Activated T-cell treated with anti-CD3 and anti-CD28 coated beads, Interleukin-2, amount 50 U/mL, for 72 hours (primary cell): ENCODE results near the gene TOR3A. TPM values are rescaled to one million over a fixed set of nuclear protein-coding genes. Genes with fewer than 3 reads are reported as not detected.
"Not testable (repeated sequence)": the region's sequence is repeated elsewhere in the genome, so short reads cannot be mapped to it uniquely, and the experiment has no call there.

Experiments used
- ATAC-seq, 2 donors: fragments of 150-1000 bp; cut with Tn5 transposase; replicated peaks in 1 of 2; 2 replicates each; pipeline ENCODE4 v1.10.0; 2021; ENCODE audit warnings: moderate library complexity in 2 of 2, mild to moderate bottlenecking in 1 of 2
- DNase-seq, 2 donors: peaks; one replicate each; pipeline ENCODE4 v3.0.0; 2021 to 2022; ENCODE audit warnings: mixed read lengths in 1 of 2
- H3K27ac Mint-ChIP-seq: one replicate; pipeline ENCODE4 v1.8.0; 2022; ENCODE audit warnings: mild to moderate bottlenecking, moderate library complexity, mixed read lengths
- H3K27me3 Mint-ChIP-seq: one replicate; pipeline ENCODE4 v1.8.0; 2022; ENCODE audit warnings: low read depth, mixed read lengths
- H3K36me3 Mint-ChIP-seq, 2 donors: one replicate each; pipeline ENCODE4 v1.8.0; 2022; ENCODE audit warnings: mixed read lengths in 2 of 2, mild to moderate bottlenecking in 1 of 2; ENCODE audit not compliant: insufficient read depth in 2 of 2
- H3K4me1 Mint-ChIP-seq: one replicate; pipeline ENCODE4 v1.8.0; 2022; ENCODE audit warnings: low read depth, mixed read lengths
- H3K4me3 Mint-ChIP-seq, 2 donors: one replicate each; pipeline ENCODE4 v1.8.0; 2022; ENCODE audit warnings: mild to moderate bottlenecking in 2 of 2, mixed read lengths in 2 of 2, moderate library complexity in 2 of 2
- H3K9me3 Mint-ChIP-seq, 2 donors: one replicate each; pipeline ENCODE4 v1.8.0; 2022; ENCODE audit warnings: mixed read lengths in 2 of 2
- total RNA-seq, 2 donors: library from RNA; stranded (reverse); gene quantifications; one replicate each; pipeline ENCODE4 v1.2.3, GENCODE V29; 2022

Gene TOR3A, protein sequence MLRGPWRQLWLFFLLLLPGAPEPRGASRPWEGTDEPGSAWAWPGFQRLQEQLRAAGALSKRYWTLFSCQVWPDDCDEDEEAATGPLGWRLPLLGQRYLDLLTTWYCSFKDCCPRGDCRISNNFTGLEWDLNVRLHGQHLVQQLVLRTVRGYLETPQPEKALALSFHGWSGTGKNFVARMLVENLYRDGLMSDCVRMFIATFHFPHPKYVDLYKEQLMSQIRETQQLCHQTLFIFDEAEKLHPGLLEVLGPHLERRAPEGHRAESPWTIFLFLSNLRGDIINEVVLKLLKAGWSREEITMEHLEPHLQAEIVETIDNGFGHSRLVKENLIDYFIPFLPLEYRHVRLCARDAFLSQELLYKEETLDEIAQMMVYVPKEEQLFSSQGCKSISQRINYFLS
- 10 to 100 TPM; 34.0 to 38.9 TPM for total RNA-seq

DNA sequence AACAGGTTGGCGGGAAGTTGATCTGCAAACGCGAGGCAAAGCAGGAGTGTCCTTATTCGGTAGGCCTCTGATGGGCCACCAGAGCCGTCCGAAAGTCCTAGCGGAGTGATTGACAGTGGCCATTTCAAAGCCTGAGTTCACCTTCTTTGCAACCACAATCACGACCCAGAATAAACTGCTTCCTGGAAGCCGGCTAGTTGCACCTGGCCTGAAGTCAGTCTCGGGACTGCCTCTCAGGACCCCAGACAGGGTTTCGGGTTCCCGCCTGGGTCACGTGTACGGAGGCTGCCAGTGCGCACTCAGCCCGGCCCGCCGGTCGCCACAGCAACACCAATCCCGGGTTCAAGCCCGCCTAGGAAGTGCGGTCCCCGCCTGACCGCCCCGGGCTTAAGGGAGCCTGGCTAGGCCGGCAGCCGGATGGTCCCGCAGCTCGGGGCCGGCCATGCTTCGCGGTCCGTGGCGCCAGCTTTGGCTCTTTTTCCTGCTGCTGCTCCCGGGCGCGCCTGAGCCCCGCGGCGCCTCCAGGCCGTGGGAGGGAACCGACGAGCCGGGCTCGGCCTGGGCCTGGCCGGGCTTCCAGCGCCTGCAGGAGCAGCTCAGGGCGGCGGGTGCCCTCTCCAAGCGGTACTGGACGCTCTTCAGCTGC, at the start of gene TOR3A:
TOR3A (plus strand) TSS at position 384 of the 646 bp plus-strand sequence; CDS start at position 443, 59 bp downstream.
- H3K9me3 Mint-ChIP-seq: no peaks in the 10 kb centered on the region
- no peaks in the 10 kb centered on the region for H3K27me3 Mint-ChIP-seq
- ATAC-seq (peak; percentile 82 to 84), DNase-seq (peak; percentile 85 to 86)
- peaks cover 1 to 3% of the 10 kb centered on the region in 2 donors for H3K36me3 Mint-ChIP-seq
- H3K4me1 Mint-ChIP-seq: peaks cover 19% of the 10 kb centered on the region
- H3K27ac Mint-ChIP-seq: peak within 1 kb of the TSS; percentile 92
- H3K4me3 Mint-ChIP-seq: peak within 1 kb of the TSS; percentile 96 to 99

DNA sequence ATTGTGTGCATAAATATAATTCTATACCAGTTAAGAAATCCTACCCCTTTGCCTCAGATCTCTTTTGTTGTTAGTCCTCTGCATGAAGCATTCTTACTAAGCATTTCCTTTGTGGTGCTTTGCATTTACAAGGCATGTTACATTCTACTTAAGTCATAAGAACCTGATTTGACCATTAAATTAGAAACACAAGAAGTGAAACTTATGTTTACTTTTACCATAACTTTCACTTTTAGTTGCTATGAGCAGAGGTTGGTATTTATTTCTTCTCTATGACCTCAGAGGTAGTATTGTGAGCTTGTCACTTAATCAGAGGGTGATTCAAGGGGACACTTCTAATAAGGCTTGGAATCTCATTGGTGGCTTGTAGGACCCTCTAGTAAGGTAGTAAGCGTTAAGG, 47.1 kb upstream of the TOR3A start:
- H3K27me3 Mint-ChIP-seq: no peaks in the 10 kb centered on the region
- DNase-seq: no peak
- ATAC-seq: peak; percentile 84 to 85
- peak overlapping the region; percentile 99 for H3K27ac Mint-ChIP-seq
- H3K36me3 Mint-ChIP-seq: no peaks in the 10 kb centered on the region
- peak overlapping the region; percentile 77 to 90 for H3K4me3 Mint-ChIP-seq
- no peaks in the 10 kb centered on the region for H3K9me3 Mint-ChIP-seq
- H3K4me1 Mint-ChIP-seq: peaks cover 93% of the 10 kb centered on the region

DNA sequence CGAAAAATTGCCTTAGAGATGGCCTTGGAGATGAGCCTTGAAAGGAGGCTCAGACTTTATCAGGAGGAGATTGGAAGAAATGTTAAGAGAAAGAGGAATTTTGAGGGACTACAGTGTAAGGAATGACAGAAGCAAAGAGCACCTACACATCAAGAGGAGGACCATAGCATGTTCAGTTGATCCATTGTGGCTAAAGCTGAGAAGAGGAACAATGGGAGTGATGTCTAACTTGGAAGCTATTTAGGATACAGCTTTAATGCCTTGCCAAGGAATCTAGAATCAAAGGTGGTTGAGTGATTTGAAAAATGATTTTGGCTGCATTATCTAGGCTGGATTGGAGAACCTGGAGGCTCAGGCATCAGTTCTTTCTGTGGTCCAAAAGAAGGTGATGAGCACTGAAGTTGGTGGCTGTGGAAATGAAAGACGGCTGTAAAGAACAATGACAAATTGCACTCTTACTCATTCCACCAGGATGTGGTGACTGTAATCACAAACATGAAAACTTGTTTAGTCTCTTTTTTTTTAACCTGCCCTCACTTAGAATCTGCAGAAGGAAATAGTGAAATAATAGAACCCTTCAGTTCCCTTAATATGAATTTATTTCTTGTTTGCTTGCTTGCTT, 44.9 kb upstream of the TOR3A start:
- peaks cover 0 to 3% of the 10 kb centered on the region in 2 donors for H3K36me3 Mint-ChIP-seq
- peak overlapping the region; percentile 4 for H3K27ac Mint-ChIP-seq
- peak overlapping the region; percentile 8 to 26 for H3K4me3 Mint-ChIP-seq
- no peaks in the 10 kb centered on the region for H3K9me3 Mint-ChIP-seq
- no peaks in the 10 kb centered on the region for H3K27me3 Mint-ChIP-seq
- H3K4me1 Mint-ChIP-seq: peaks cover 71% of the 10 kb centered on the region
- DNase-seq (peak; percentile 44 to 58), ATAC-seq (peak; percentile 78 to 79)

DNA sequence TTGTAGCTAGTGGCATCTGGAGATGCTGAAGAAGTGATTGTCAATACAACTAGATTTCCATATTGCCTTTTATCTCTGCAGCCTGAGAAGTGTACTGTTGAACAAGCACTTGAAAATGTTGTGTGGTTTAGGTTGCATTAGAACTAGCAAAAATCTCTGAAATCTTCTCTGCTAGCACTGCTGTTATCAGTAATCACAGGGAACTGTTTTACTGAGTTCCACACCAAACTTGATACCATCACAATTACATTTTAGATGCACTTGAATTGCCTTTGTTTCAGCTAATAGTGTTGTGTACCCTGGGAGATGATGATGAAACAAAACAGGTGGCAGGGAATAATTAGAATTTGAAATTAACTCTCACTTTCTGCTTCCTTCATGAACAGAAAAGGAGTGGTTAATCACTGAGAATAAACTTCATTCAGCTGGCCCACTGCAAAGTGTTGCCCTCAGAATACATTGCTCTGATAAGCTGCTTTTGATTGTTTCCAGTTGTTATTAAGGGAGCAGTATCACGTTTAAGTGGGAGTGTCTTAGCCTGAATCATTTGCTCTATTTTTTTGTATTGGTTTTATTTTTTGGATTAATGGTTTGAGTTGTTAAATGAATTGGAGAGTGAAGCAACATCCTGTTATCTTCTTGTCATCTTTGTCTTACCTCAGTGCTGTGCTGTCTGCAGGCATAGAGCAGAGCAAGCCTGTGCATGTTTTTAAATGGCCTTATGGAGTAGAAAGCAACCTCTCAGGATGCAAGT, 43.2 kb upstream of the TOR3A start:
- ATAC-seq: no peak
- Mint-ChIP-seq H3K4me1 (peaks cover 54% of the 10 kb centered on the region), H3K9me3 (no peaks in the 10 kb centered on the region), H3K36me3 (peaks cover 1 to 3% of the 10 kb centered on the region in 2 donors), H3K4me3 (peak overlapping the region; percentile 18 to 64), H3K27ac (peak overlapping the region; percentile 38), H3K27me3 (no peaks in the 10 kb centered on the region)
- DNase-seq: no peak

DNA sequence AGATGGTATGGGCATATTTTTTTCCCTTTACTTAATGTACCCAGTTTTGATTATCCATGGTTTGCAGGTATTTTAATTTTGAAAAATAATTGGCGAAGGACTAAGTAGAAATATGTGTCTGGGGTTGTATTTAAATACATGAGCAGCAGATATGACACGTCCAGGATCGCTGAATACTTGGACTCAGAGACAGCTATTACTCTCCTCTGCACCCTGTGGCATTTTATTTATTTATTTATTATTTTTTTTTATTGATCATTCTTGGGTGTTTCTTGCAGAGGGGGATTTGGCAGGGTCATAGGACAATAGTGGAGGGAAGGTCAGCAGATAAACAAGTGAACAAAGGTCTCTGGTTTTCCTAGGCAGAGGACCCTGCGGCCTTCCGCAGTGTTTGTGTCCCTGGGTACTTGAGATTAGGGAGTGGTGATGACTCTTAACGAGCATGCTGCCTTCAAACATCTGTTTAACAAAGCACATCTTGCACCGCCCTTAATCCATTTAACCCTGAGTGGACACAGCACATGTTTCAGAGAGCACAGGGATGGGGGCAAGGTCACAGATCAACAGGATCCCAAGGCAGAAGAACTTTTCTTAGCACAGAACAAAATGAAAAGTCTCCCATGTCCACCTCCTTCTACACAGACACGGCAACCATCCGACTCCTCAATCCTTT, 42.2 kb upstream of the TOR3A start:
- DNase-seq, ATAC-seq, H3K36me3 Mint-ChIP-seq, H3K9me3 Mint-ChIP-seq, H3K27ac Mint-ChIP-seq, H3K4me3 Mint-ChIP-seq, H3K27me3 Mint-ChIP-seq: not testable (repeated sequence)
- H3K4me1 Mint-ChIP-seq: peaks cover 45% of the 10 kb centered on the region

- peaks cover 40% of the 10 kb centered on the region for H3K4me1 Mint-ChIP-seq
- H3K9me3 Mint-ChIP-seq, ATAC-seq, H3K4me3 Mint-ChIP-seq, H3K36me3 Mint-ChIP-seq, DNase-seq, H3K27ac Mint-ChIP-seq, H3K27me3 Mint-ChIP-seq: not testable (repeated sequence)
These were observed 41.7 kb upstream of the TOR3A start for GRCh38 chr1:179040175-179040551.

- H3K4me1 Mint-ChIP-seq: peaks cover 20% of the 10 kb centered on the region
- no peak for DNase-seq
- no peak for ATAC-seq
- H3K36me3 Mint-ChIP-seq: peaks cover 3 to 5% of the 10 kb centered on the region in 2 donors
- no peaks in the 10 kb centered on the region for H3K9me3 Mint-ChIP-seq
- H3K4me3 Mint-ChIP-seq: no peak overlapping the region
- no peak overlapping the region for H3K27ac Mint-ChIP-seq
- H3K27me3 Mint-ChIP-seq: no peaks in the 10 kb centered on the region
These were observed 39.8 kb upstream of the TOR3A start for GRCh38 chr1:179042087-179042486.

- Mint-ChIP-seq H3K36me3 (peaks cover 3 to 5% of the 10 kb centered on the region in 2 donors), H3K4me1 (peaks cover 14% of the 10 kb centered on the region), H3K27me3 (no peaks in the 10 kb centered on the region), H3K4me3 (no peak overlapping the region), H3K27ac (no peak overlapping the region), H3K9me3 (no peaks in the 10 kb centered on the region)
- ATAC-seq (no peak), DNase-seq (no peak)
These were observed 39.2 kb upstream of the TOR3A start for GRCh38 chr1:179042700-179043099.

DNA sequence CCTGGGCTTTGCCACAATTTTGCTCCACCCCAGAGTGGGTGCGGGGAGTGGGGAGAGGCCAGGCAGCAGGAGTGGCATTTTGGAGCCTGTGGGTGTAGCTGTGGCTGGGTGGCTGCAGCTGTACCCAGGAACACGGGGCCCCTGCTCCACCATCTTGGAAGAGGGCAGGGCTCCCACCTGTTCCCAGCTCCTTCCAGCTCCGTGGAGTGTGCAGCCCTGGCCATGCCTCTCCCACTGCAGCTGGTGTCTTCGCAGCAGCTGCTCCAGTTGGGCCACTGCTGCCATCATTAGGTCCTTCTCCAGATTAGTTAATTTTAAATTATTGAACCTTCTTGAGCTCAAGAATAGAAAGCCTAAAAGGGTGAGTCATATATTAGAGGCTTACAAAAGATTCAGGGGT, 38.6 kb upstream of the TOR3A start:
- DNase-seq (no peak), ATAC-seq (no peak)
- Mint-ChIP-seq H3K27ac (no peak overlapping the region), H3K36me3 (peaks cover 3 to 5% of the 10 kb centered on the region in 2 donors), H3K4me1 (peaks cover 11% of the 10 kb centered on the region), H3K4me3 (no peak overlapping the region), H3K9me3 (no peaks in the 10 kb centered on the region), H3K27me3 (no peaks in the 10 kb centered on the region)

- Mint-ChIP-seq H3K4me3 (no peak overlapping the region), H3K27me3 (no peaks in the 10 kb centered on the region), H3K27ac (no peak overlapping the region), H3K4me1 (peaks cover 5% of the 10 kb centered on the region), H3K36me3 (peaks cover 3 to 5% of the 10 kb centered on the region in 2 donors), H3K9me3 (no peaks in the 10 kb centered on the region)
- DNase-seq: no peak
- ATAC-seq: no peak
These were observed 38.0 kb upstream of the TOR3A start for GRCh38 chr1:179043907-179044306.

GRCh38 chr1:179046808-179047635, 34.8 kb upstream of the TOR3A start:
- DNase-seq (no peak), ATAC-seq (peak in 1 of 2 donors; percentile 13)
- H3K36me3 Mint-ChIP-seq: peaks cover 2 to 3% of the 10 kb centered on the region in 2 donors
- H3K4me3 Mint-ChIP-seq: no peak overlapping the region
- no peaks in the 10 kb centered on the region for H3K4me1 Mint-ChIP-seq
- H3K9me3 Mint-ChIP-seq: no peaks in the 10 kb centered on the region
- H3K27ac Mint-ChIP-seq: no peak overlapping the region
- no peaks in the 10 kb centered on the region for H3K27me3 Mint-ChIP-seq

GRCh38 chr1:179047636-179047997, 34.3 kb upstream of the TOR3A start:
- Mint-ChIP-seq H3K27ac (peak overlapping the region; percentile 16), H3K36me3 (peaks cover 1 to 2% of the 10 kb centered on the region in 2 donors), H3K4me1 (no peaks in the 10 kb centered on the region), H3K9me3 (no peaks in the 10 kb centered on the region), H3K4me3 (no peak overlapping the region), H3K27me3 (no peaks in the 10 kb centered on the region)
- ATAC-seq (no peak), DNase-seq (no peak)
